Left forelimb (tissue), 1 donor: ENCODE measurements around the gene TBX6.

Experiments used
- DNase-seq: peaks from one replicate; pipeline ENCODE4 v3.0.0-alpha.2; 2018; ENCODE audit warnings: low spot score

Gene TBX6

GRCh38 chr16:30086291-30087140 lies 5.2 kb downstream of the TBX6 start:
- no peak for DNase-seq

GRCh38 chr16:30085820-30086219 lies 5.9 kb downstream of the TBX6 start:
- DNase-seq: no peak

- no peak for DNase-seq
These were observed 6.5 kb downstream of the TBX6 start for GRCh38 chr16:30085247-30085646.

GRCh38 chr16:30084816-30085159 lies 6.9 kb downstream of the TBX6 start:
- DNase-seq: no peak

DNA sequence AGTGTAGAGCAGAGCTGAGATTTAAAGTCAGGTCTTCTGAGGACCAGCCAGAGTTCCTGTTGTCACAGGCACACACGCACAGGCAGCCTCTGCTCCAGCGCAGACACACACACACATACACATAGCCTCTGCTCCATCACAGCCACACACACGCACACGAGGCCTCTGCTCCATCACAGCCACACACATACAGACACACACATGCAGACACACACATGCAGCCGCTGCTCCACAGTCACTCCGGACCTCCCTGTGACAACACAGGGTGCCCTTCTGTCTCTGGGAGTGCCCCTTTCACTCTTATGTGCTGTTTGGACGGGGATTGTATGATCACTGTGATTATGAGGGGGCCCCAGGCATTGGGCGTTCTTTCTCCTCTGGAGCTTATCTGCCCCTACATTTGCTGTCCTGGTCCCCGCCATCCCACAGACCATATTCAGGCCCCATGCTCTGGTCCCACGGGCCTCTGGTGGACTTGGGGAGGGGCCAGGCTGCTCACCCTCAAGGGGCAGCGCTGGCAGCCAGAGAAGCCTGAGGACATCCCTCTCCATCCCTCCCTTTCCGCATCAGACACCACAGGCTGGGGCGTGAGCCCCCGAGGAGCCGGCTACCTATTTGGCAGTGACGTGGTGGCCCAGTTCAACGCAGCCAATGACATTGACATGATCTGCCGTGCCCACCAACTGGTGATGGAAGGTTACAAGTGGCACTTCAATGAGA lies 7.5 kb downstream of the TBX6 start:
- no peak for DNase-seq

DNA sequence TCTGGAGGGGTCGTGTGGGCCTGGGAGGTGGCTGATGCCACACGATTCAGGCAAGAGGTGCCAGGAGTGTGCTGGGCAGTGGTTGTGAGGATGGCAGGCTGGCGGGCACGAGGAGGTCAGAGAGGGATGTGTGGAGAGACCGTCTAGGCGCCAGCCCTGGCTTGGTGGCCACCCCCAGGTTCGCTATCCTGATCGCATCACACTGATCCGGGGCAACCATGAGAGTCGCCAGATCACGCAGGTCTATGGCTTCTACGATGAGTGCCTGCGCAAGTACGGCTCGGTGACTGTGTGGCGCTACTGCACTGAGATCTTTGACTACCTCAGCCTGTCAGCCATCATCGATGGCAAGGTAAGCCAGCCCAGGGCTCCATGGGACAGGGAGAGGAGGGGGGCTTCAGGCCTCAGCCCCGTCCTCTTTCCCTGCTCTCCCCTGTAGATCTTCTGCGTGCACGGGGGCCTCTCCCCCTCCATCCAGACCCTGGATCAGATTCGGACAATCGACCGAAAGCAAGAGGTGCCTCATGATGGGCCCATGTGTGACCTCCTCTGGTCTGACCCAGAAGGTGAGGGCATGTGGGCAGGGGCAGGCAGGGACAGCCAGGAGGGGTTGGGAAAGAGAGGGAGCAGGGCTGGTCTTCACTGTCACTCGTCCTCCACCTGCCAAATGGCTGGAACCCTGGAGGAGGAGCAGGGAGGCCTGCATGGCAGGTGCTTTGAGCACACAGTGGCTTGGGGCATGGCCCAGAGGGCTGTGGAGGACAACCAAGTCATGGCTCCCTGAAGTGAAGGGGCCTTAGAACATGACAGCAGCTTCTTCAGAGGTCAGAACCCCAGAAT lies 8.3 kb downstream of the TBX6 start:
- no peak for DNase-seq

GRCh38 chr16:30082545-30083090 lies 9.1 kb downstream of the TBX6 start:
- no peak for DNase-seq

DNA sequence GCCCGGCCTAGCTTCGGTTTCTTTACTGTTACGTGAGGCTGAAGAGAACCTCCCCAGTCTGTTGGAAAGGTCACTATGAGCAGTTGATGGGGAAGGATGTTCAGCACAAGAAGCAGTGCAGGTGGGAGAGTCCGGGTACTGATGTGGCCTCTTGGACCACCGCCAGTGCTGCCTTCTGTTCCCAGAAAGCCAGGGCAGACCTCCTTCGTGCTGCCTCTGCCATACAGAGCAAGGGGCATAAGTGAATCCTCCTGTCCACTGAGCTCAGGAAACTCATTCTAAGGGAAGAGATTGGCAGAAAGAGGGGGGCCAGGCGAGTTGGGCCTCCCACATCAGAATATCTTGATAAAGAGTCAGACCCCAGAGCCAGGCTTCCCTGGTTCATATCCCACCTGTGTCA lies 12.2 kb downstream of the TBX6 start:
- DNase-seq: no peak

DNA sequence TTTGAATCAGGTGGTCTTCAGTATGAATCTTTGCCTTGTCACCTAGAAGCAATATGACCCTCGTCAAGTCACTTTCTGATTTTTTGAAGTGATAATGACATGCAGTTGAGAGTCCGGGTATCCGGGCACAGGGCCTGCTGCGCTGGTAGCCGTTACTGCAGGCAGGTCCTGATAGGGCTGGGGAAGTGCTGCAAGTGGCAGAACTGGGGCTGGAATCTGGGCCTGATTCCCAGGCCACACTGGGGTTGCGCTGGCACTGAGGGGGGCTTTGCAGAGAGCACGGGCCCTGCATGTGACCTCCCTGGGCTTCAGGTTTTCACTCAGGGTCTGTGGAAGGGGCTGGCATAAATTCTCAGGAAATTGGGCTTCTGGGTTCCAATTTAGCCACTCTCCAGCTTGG lies 13.0 kb downstream of the TBX6 start:
- no peak for DNase-seq

GRCh38 chr16:30077656-30078055 lies 14.1 kb downstream of the TBX6 start:
- DNase-seq: no peak

GRCh38 chr16:30076276-30076791 lies 15.4 kb downstream of the TBX6 start:
- DNase-seq: no peak

DNA sequence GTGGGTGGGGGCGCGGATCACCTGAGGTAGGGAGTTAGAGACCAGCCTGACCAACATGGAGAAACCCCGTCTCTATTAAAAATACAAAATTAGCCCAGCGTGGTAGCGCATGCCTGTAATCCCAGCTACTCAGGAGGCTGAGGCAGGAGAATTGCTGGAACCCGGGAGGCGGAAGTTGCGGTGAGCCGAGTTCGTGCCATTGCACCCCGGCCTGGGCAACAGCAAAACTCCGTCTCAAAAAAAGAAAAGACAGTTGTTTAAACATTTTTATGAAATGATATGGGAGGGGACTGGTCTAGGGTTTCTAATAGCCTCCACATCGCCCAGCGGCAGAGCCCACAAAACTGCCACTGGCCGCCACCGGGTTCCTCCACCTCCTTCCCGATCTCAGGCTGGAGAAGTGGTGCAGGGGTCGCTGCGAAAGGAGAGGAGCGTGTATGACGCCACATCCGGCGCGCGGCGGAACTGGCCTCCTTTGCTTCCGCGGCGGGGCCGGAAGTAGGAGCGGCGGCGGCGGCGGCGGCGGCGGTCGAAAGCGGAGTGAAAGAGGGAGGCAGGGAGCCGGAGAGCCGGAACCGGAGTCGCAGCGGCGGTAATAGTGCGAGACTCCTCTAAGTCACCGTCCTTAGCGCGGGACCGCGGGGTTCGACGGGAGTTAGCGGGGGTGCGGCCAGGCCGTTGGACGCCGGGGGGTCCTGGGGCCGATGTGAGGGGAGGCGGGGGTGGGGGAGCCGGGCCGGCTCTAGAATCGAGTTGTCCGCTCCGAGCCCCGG lies 16.0 kb downstream of the TBX6 start, which contains the start of gene PPP4C:
PPP4C (plus strand) TSS at position 492 of the 773 bp plus-strand sequence. CDS start 384 bp downstream, outside the sequence.
- peak; percentile 90 for DNase-seq

GRCh38 chr16:30070490-30070889 lies 21.2 kb downstream of the TBX6 start:
- no peak for DNase-seq

- no peak for DNase-seq
These were observed 21.9 kb downstream of the TBX6 start for GRCh38 chr16:30069611-30070462.

GRCh38 chr16:30068750-30069610 lies 22.7 kb downstream of the TBX6 start:
- DNase-seq: no peak

GRCh38 chr16:30068333-30068732 lies 23.4 kb downstream of the TBX6 start:
- no peak for DNase-seq

- DNase-seq: no peak
These were observed 24.2 kb downstream of the TBX6 start for GRCh38 chr16:30067584-30067916.

DNA sequence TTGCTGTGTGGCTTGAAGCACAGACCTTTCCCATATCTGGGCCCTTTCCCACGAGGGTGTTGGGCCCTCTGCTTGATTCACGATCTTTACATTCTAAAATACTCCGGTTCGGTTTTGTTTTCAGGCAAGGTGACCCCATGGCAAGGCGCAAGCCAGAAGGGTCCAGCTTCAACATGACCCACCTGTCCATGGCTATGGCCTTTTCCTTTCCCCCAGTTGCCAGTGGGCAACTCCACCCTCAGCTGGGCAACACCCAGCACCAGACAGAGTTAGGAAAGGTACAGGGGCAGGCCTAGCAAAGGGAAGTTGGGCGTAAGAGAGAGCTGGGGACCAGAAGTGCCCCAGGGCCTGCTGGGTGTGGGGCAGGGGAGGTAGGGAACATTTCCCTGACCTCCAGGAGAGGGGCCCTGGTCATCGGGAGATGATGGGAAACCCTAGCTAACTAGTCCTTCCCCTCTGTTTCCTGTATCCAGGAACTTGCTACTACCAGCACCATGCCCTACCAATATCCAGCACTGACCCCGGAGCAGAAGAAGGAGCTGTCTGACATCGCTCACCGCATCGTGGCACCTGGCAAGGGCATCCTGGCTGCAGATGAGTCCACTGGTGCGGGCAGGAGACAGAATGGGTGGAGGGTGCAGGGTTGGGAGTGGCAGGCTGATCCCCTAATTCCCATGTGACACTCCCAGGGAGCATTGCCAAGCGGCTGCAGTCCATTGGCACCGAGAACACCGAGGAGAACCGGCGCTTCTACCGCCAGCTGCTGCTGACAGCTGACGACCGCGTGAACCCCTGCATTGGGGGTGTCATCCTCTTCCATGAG lies 24.8 kb downstream of the TBX6 start:
- DNase-seq: no peak
